Measurements from ENCODE around the gene RERE. TPM values are rescaled to one million over a fixed set of nuclear protein-coding genes. Genes with fewer than 3 reads are reported as not detected.

RERE gene
- total RNA-seq, 1 experiment from 2014 or later, result 217 TPM

DNA sequence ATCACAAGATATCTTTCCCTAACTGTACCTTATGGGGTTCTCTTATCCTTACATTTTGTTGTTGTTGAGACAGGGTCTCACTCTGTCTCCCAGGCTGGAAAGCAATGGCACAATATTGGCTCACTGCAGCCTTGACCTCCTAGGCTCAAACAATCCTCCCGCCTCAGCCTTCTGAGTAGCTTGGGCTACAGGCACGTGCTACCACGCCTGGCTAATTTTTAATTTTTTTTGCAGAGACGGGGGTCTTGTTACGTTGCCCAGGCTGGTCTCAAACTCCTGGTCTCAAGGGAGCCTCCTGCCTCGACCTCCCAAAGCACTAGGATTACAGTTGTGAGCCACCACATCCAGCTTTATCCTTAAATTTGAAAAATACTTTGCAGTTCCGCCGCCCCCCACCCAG is 10.4 kb downstream of the RERE start:
- H3K4me1 ChIP-seq (ENCODE audit: control insufficient read depth, insufficient read depth, low read length), result peaks cover 8% of the 10 kb centered on the region; the same call in 1 of the 2 replicates
- no peak overlapping the region for H3K27ac ChIP-seq (ENCODE audit: low read length)
- ATAC-seq, result no peak
- H3K9me3 ChIP-seq (ENCODE audit: control insufficient read depth, insufficient read depth, low read depth, low read length), result no peaks in the 10 kb centered on the region
- no peak for DNase-seq (ENCODE audit: low read depth, low spot score)
- H3K27me3 ChIP-seq (ENCODE audit: control insufficient read depth, insufficient read depth, low read length), result no peaks in the 10 kb centered on the region
- BruUV-seq (replicated peaks), result no TSS peak
- CTCF ChIA-PET, result no interaction called here
- TF ChIP-seq TCF7L2 (IDR thresholded peaks at IDR 0.05; ENCODE audit: low read depth, low read length) (no peak), POLR2AphosphoS5 (IDR thresholded peaks at IDR 0.05; ENCODE audit: low read depth, low read length) (no peak), SIN3A (IDR thresholded peaks at IDR 0.05; ENCODE audit: borderline replicate concordance, insufficient read depth, low read depth, low read length) (no peak)
- TF ChIP-seq, protein P1, sequence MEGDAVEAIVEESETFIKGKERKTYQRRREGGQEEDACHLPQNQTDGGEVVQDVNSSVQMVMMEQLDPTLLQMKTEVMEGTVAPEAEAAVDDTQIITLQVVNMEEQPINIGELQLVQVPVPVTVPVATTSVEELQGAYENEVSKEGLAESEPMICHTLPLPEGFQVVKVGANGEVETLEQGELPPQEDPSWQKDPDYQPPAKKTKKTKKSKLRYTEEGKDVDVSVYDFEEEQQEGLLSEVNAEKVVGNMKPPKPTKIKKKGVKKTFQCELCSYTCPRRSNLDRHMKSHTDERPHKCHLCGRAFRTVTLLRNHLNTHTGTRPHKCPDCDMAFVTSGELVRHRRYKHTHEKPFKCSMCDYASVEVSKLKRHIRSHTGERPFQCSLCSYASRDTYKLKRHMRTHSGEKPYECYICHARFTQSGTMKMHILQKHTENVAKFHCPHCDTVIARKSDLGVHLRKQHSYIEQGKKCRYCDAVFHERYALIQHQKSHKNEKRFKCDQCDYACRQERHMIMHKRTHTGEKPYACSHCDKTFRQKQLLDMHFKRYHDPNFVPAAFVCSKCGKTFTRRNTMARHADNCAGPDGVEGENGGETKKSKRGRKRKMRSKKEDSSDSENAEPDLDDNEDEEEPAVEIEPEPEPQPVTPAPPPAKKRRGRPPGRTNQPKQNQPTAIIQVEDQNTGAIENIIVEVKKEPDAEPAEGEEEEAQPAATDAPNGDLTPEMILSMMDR (IDR thresholded peaks at IDR 0.05), result no peak
- TF ChIP-seq, protein P2, sequence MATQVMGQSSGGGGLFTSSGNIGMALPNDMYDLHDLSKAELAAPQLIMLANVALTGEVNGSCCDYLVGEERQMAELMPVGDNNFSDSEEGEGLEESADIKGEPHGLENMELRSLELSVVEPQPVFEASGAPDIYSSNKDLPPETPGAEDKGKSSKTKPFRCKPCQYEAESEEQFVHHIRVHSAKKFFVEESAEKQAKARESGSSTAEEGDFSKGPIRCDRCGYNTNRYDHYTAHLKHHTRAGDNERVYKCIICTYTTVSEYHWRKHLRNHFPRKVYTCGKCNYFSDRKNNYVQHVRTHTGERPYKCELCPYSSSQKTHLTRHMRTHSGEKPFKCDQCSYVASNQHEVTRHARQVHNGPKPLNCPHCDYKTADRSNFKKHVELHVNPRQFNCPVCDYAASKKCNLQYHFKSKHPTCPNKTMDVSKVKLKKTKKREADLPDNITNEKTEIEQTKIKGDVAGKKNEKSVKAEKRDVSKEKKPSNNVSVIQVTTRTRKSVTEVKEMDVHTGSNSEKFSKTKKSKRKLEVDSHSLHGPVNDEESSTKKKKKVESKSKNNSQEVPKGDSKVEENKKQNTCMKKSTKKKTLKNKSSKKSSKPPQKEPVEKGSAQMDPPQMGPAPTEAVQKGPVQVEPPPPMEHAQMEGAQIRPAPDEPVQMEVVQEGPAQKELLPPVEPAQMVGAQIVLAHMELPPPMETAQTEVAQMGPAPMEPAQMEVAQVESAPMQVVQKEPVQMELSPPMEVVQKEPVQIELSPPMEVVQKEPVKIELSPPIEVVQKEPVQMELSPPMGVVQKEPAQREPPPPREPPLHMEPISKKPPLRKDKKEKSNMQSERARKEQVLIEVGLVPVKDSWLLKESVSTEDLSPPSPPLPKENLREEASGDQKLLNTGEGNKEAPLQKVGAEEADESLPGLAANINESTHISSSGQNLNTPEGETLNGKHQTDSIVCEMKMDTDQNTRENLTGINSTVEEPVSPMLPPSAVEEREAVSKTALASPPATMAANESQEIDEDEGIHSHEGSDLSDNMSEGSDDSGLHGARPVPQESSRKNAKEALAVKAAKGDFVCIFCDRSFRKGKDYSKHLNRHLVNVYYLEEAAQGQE (IDR thresholded peaks at IDR 0.05; ENCODE audit: insufficient read depth in 1 of 2, low read depth in 2 of 2, low read length in 1 of 2), result no peak
- no peak overlapping the region for H3K4me3 ChIP-seq (ENCODE audit: low read depth in 2 of 2, low read length in 2 of 2)
- intact Hi-C loops (cut with micrococcal nuclease; ENCODE audit: unreplicated experiment) (no loop called here), in situ Hi-C loops (cut with HindIII; ENCODE audit: low pct_unique_long_range_greater_than_20kb, low sequenced_read_pairs) (no loop called here)
- POLR2A ChIA-PET, result no interaction called here
- H3K36me3 ChIP-seq (ENCODE audit: control insufficient read depth, insufficient read depth, low read length), result no peaks in the 10 kb centered on the region

DNA sequence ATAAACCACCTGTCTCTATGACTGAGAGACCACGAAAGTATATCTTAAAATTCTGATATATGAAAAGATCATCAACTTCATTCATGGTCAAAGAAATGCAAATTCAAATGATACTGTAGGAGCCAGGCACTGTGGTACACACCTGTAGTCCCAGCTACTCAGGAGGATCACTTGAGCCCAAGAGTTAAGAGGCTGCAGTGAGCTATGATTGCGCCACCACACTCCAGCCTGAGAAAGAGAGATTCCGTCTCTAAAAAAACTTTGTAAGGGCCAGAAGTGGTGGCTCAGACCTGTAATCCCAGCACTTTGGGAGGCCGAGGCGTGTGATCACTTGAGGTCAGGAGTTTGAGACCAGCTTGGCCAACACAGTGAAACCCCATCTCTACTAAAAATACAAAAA is 17.0 kb downstream of the RERE start:
- ChIA-PET POLR2A (no interaction called here), CTCF (no interaction called here)
- H3K27me3 ChIP-seq (ENCODE audit: control insufficient read depth, insufficient read depth, low read length), result no peaks in the 10 kb centered on the region

More for the DNA sequence above, 17.0 kb downstream of the RERE start:
- Histone ChIP-seq H3K36me3 (ENCODE audit: control insufficient read depth, insufficient read depth, low read length) (no peaks in the 10 kb centered on the region; the same call in 1 of the 2 replicates), H3K4me3 (ENCODE audit: low read depth in 2 of 2, low read length in 2 of 2) (no peak overlapping the region), H3K4me1 (ENCODE audit: control insufficient read depth, insufficient read depth, low read length) (no peaks in the 10 kb centered on the region), H3K27ac (ENCODE audit: low read length) (no peak overlapping the region), H3K9me3 (ENCODE audit: control insufficient read depth, insufficient read depth, low read depth, low read length) (no peaks in the 10 kb centered on the region)
- ATAC-seq (no peak), DNase-seq (ENCODE audit: low read depth, low spot score) (no peak)
- TF ChIP-seq SIN3A (IDR thresholded peaks at IDR 0.05; ENCODE audit: borderline replicate concordance, insufficient read depth, low read depth, low read length) (no peak), POLR2AphosphoS5 (IDR thresholded peaks at IDR 0.05; ENCODE audit: low read depth, low read length) (no peak), TCF7L2 (IDR thresholded peaks at IDR 0.05; ENCODE audit: low read depth, low read length) (no peak)
- TF ChIP-seq, protein P2 (IDR thresholded peaks at IDR 0.05; ENCODE audit: insufficient read depth in 1 of 2, low read depth in 2 of 2, low read length in 1 of 2), result no peak
- TF ChIP-seq, protein P1 (IDR thresholded peaks at IDR 0.05), result no peak
- no TSS peak for BruUV-seq (replicated peaks)
- intact Hi-C loops (cut with micrococcal nuclease; ENCODE audit: unreplicated experiment), result no loop called here
- in situ Hi-C loops (cut with HindIII; ENCODE audit: low pct_unique_long_range_greater_than_20kb, low sequenced_read_pairs), result no loop called here

All from Panc1 (cell line).